ENCODE measurements around the gene GSTO2. TPM values are rescaled to one million over a fixed set of nuclear protein-coding genes. Genes with fewer than 3 reads are reported as not detected.

GSTO2 gene
- total and polyA plus RNA-seq, 2 of the 13 experiments (the other 11 are each of a cell fraction or from before 2014, with no cell fraction given): 2.1 to 7.9 TPM

DNA sequence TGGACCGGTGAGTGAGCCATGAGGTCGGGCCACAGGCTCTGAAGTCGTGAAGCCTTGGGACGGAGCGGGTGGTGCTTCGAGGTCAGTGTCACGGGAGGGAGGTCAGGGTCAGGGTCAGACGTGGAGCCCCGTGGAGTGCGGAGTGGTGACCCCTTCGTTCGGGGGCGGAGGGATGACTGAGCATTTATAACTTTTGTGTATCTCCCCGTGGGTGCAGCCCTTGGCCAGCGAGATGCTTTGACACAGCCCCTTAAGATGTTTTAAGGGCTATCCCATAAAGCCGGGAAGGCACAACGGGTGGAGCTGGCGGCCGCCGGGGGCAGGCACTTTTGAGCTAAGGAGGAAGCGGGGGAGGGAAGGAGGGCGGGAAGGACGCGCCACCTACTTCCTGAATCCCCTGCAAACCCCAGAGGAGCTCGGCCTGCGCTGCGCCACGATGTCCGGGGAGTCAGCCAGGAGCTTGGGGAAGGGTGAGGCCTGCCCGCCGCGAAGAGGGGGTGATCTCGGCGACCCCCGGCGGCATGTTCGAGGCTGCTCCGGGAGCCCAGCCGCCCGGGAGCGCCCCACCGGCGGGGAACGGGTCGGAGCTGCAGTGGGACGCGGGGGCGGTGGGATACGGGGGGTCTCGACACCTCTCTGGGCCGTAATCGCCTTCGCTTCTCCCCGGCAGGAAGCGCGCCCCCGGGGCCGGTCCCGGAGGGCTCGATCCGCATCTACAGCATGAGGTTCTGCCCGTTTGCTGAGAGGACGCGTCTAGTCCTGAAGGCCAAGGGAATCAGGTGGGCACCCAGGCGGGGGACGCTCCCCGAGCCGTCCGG is 14.3 kb upstream of the GSTO2 start, which contains the start of gene GSTO1 (continued):
- TF ChIP-seq, protein P1, sequence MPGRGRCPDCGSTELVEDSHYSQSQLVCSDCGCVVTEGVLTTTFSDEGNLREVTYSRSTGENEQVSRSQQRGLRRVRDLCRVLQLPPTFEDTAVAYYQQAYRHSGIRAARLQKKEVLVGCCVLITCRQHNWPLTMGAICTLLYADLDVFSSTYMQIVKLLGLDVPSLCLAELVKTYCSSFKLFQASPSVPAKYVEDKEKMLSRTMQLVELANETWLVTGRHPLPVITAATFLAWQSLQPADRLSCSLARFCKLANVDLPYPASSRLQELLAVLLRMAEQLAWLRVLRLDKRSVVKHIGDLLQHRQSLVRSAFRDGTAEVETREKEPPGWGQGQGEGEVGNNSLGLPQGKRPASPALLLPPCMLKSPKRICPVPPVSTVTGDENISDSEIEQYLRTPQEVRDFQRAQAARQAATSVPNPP (CRISPR knock-in tag; IDR thresholded peaks at IDR 0.05): no peak
- TF ChIP-seq ZNF773 (CRISPR knock-in tag; IDR thresholded peaks at IDR 0.05; ENCODE audit: borderline replicate concordance): 0 out of 2 replicates have a peak, but pooled peaks have one; percentile 31
- TF ChIP-seq ZNF709 (CRISPR knock-in tag; IDR thresholded peaks at IDR 0.05): peak; percentile 71; the same call in 1 of the 2 replicates
- TF ChIP-seq, protein P2, sequence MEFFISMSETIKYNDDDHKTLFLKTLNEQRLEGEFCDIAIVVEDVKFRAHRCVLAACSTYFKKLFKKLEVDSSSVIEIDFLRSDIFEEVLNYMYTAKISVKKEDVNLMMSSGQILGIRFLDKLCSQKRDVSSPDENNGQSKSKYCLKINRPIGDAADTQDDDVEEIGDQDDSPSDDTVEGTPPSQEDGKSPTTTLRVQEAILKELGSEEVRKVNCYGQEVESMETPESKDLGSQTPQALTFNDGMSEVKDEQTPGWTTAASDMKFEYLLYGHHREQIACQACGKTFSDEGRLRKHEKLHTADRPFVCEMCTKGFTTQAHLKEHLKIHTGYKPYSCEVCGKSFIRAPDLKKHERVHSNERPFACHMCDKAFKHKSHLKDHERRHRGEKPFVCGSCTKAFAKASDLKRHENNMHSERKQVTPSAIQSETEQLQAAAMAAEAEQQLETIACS (CRISPR knock-in tag; IDR thresholded peaks at IDR 0.05): no peak
- TF ChIP-seq ZC3H13 (CRISPR knock-in tag; IDR thresholded peaks at IDR 0.05): no peak
- no peak for TF ChIP-seq HNRNPUL1 (IDR thresholded peaks at IDR 0.05; ENCODE audit: low read depth, low read length)
- TF ChIP-seq ZNF383 (CRISPR knock-in tag; IDR thresholded peaks at IDR 0.05; ENCODE audit: borderline replicate concordance): no peak
- TF ChIP-seq, protein P3, sequence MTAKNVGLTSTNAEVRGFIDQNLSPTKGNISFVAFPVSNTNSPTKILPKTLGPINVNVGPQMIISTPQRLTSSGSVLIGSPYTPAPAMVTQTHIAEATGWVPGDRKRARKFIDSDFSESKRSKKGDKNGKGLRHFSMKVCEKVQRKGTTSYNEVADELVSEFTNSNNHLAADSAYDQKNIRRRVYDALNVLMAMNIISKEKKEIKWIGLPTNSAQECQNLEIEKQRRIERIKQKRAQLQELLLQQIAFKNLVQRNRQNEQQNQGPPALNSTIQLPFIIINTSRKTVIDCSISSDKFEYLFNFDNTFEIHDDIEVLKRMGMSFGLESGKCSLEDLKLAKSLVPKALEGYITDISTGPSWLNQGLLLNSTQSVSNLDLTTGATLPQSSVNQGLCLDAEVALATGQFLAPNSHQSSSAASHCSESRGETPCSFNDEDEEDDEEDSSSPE (CRISPR knock-in tag; IDR thresholded peaks at IDR 0.05): peak; percentile 56
- TF ChIP-seq ZNF34 (CRISPR knock-in tag; IDR thresholded peaks at IDR 0.05; ENCODE audit: borderline replicate concordance): 0 out of 2 replicates have a peak, but pooled peaks have one; percentile 21
- no peak for TF ChIP-seq KLF15 (CRISPR knock-in tag; IDR thresholded peaks at IDR 0.05; ENCODE audit: borderline replicate concordance)
- TF ChIP-seq CHCHD3 (CRISPR knock-in tag; IDR thresholded peaks at IDR 0.05): no peak
- no peak for TF ChIP-seq MTA3 (CRISPR knock-in tag; IDR thresholded peaks at IDR 0.05)
- no peak for TF ChIP-seq ZFP37 (CRISPR knock-in tag; IDR thresholded peaks at IDR 0.05; ENCODE audit: borderline replicate concordance)
- no peak for TF ChIP-seq ZBTB21 (CRISPR knock-in tag; IDR thresholded peaks at IDR 0.05)
- TF ChIP-seq ZNF207 (IDR thresholded peaks at IDR 0.05; ENCODE audit: borderline replicate concordance): no peak
- TF ChIP-seq, protein P4, sequence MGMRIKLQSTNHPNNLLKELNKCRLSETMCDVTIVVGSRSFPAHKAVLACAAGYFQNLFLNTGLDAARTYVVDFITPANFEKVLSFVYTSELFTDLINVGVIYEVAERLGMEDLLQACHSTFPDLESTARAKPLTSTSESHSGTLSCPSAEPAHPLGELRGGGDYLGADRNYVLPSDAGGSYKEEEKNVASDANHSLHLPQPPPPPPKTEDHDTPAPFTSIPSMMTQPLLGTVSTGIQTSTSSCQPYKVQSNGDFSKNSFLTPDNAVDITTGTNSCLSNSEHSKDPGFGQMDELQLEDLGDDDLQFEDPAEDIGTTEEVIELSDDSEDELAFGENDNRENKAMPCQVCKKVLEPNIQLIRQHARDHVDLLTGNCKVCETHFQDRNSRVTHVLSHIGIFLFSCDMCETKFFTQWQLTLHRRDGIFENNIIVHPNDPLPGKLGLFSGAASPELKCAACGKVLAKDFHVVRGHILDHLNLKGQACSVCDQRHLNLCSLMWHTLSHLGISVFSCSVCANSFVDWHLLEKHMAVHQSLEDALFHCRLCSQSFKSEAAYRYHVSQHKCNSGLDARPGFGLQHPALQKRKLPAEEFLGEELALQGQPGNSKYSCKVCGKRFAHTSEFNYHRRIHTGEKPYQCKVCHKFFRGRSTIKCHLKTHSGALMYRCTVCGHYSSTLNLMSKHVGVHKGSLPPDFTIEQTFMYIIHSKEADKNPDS (CRISPR knock-in tag; IDR thresholded peaks at IDR 0.05): no peak
- TF ChIP-seq CBFB (CRISPR knock-in tag; IDR thresholded peaks at IDR 0.05): no peak
- TF ChIP-seq, protein P5, sequence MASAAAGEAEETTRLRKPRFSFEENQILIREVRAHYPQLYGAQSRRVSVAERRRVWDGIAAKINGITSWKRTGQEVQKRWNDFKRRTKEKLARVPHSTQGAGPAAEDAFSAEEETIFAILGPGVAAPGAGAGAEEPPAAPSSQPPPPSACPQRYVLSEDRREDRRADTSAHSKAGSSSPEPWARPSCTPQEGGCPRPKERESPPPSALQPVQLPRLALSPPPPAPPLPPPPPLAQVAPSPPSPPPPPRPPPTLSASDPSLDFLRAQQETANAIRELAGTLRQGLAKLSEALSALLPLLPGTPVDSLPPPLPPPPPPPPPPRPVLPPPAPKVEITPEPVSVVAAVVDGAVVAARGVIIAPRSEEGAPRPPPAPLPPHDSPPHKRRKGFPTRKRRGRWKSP (CRISPR knock-in tag; IDR thresholded peaks at IDR 0.05): no peak; the same call in 1 of the 2 replicates
- TF ChIP-seq ZSCAN30 (CRISPR knock-in tag; IDR thresholded peaks at IDR 0.05): no peak
- TF ChIP-seq SMAD3 (CRISPR knock-in tag; IDR thresholded peaks at IDR 0.05): no peak
- TF ChIP-seq RNF2 (conservative IDR thresholded peaks at IDR 0.05; ENCODE audit: low read depth): no peak
- no peak for TF ChIP-seq SMC3 (IDR thresholded peaks at IDR 0.05; ENCODE audit: low read length)
- TF ChIP-seq NCOA2 (CRISPR knock-in tag; IDR thresholded peaks at IDR 0.05): 0 out of 2 replicates have a peak, but pooled peaks have one; percentile 12
- 0 out of 2 replicates have a peak, but pooled peaks have one; percentile 18 for TF ChIP-seq SAFB2 (CRISPR knock-in tag; IDR thresholded peaks at IDR 0.05; ENCODE audit: borderline replicate concordance, low read depth)

Measured in HepG2 (cell line).